Heart left ventricle (tissue), 13 donors: ENCODE measurements around the gene NOTUM.

Source experiments
- CTCF ChIP-seq, 12 donors: fragments of 200-600 bp; sonication (generic) in 4 of 12; IDR thresholded peaks; one replicate each; pipeline versions ENCODE4 v1.5.0 to v1.8.0; 2018 to 2022; ENCODE audit warnings: antibody characterized with exemption in 12 of 12, mild to moderate bottlenecking in 5 of 12
- POLR2A ChIP-seq, 2 donors: fragments of 450-650 bp; IDR thresholded peaks; one replicate each; pipeline ENCODE4 v1.6.1; 2017; ENCODE audit warnings: antibody characterized with exemption in 2 of 2, mild to moderate bottlenecking in 2 of 2, moderate library complexity in 2 of 2
- donor health status: ischemic (EF 13 %, LVEDD 7.1; RV severe dilation, severe dysfunction).
- donor health status: DM: no; HTN: yes; CAD: no.
- donor health status: DM: no; HTN: no; CAD: no.
- donor health status: ischemic (EF 25% LVEDD 6.9; RV normal size, moderate dysfunction).
- donor health status: ischemic (EF 25% LVEDD 5.7; RV mildly dilated, moderate dysfunction).
- donor health status: ischemic (EF 35%, LVEDD 5.7; RV mildly dilated, moderate dysfunction).
- donor health status: nonischemic (EF 11% LVEDD 7.7; RV severe dilation, severe dysfunction).
- donor health status: DM: yes; HTN: yes; CAD: no.
- donor health status: PGD.
- donor health status: ischemic (EF 29% LVEDD 5.4; RV normal size, mild dysfunction).
- donor health status: nonischemic (EF 23%, LVEDD 6.1; RV moderate dilation, normal function).

- TF ChIP-seq CTCF (IDR thresholded peaks at IDR 0.05): no peak
- no peak for TF ChIP-seq POLR2A (IDR thresholded peaks at IDR 0.05)
Observed at GRCh38 chr17:81914103-81914850, 46.7 kb downstream of the NOTUM start.
